Activated naive CD4-positive, alpha-beta T cell treated with anti-CD3 and anti-CD28 coated beads for 36 hours (primary cell): ENCODE data around the gene LRGUK. TPM values are rescaled to one million over a fixed set of nuclear protein-coding genes. Genes with fewer than 3 reads are reported as not detected.
"Not testable (repeated sequence)": the region's sequence is repeated elsewhere in the genome, so short reads cannot be mapped to it uniquely, and the experiment has no call there.

Experiments used
- CTCF ChIA-PET: fragments of 350-600 bp; sonication (Branson Sonifier 250); formaldehyde crosslinking; loops from one replicate; lab custom pipeline; 2021; ENCODE audit warnings: antibody characterized with exemption; lab: Charles Lee
- DNase-seq: peaks from one replicate; pipeline ENCODE4 v3.0.0-alpha.2; 2020
- H3K27ac Mint-ChIP-seq: one replicate; pipeline ENCODE4 v1.8.0; 2021; ENCODE audit warnings: mild to moderate bottlenecking, mixed read lengths
- H3K27me3 Mint-ChIP-seq: one replicate; pipeline ENCODE4 v1.8.0; 2021; ENCODE audit warnings: low read depth, mixed read lengths
- H3K36me3 Mint-ChIP-seq: one replicate; pipeline ENCODE4 v1.8.0; 2021; ENCODE audit warnings: low read depth, mixed read lengths
- H3K4me1 Mint-ChIP-seq: one replicate; pipeline ENCODE4 v1.8.0; 2021; ENCODE audit warnings: low read depth, mixed read lengths
- H3K4me3 Mint-ChIP-seq: one replicate; pipeline ENCODE4 v1.8.0; 2021; ENCODE audit warnings: mild to moderate bottlenecking, moderate library complexity, mixed read lengths
- H3K9me3 Mint-ChIP-seq: one replicate; pipeline ENCODE4 v1.8.0; 2021; ENCODE audit warnings: mixed read lengths
- intact Hi-C: fragments of 100-400 bp; cut with micrococcal nuclease; formaldehyde crosslinking; loops from one replicate; pipeline ENCODE4 v1.15.1; 2023
- total RNA-seq, 2 experiments: library from RNA; stranded (reverse); gene quantifications; one replicate each; pipeline ENCODE4 v1.2.3, GENCODE V29; 2021

The LRGUK gene
- total RNA-seq, 2 experiments from 2014 or later = 0.07 to 0.14 TPM

DNA sequence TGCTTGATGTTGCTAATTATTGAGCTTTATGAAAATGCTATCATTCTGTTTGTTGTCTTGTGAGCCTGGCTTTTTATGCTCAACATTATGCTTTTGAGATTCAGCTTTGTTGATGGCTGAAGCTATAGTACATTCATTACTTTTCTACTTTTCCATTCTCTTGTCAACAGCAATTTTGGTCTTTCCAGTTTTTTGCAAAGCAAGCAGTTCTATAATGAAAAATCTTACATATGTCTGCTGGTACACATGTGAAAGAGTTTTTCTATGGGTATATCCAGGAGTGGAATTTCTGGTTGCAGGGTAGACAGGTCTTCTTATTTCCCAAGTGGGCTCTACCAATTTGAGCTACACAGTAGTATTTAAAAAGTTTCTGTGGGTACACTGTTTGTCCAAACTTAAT lies 152.8 kb downstream of the LRGUK start:
- Mint-ChIP-seq H3K27ac (no peak overlapping the region), H3K4me3 (no peak overlapping the region), H3K9me3 (no peaks in the 10 kb centered on the region), H3K27me3 (peaks cover 26% of the 10 kb centered on the region), H3K36me3 (no peaks in the 10 kb centered on the region), H3K4me1 (no peaks in the 10 kb centered on the region)
- CTCF ChIA-PET = no interaction called here
- DNase-seq = no peak
- intact Hi-C loops = no loop called here

DNA sequence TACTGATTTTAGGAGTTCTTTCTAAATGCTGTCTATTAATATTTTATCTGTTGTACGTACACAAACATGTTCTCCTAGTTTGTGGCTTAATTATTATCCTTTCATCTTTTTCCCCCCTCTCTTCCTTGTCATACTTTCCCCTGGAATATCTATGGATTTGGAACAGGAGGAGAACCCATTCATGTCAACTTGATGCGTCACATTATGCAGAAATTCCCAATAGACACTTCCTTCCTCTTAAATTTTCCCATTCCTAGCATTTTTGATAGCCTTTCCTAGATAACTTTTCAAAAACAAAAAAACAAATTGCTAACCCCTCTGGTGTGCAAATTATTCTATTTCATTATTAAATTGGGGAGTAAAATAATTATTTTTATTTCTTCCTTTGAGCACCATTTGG lies 153.4 kb downstream of the LRGUK start:
- no peak overlapping the region for H3K27ac Mint-ChIP-seq
- DNase-seq = no peak
- H3K36me3 Mint-ChIP-seq = no peaks in the 10 kb centered on the region
- H3K27me3 Mint-ChIP-seq = peaks cover 26% of the 10 kb centered on the region
- no peaks in the 10 kb centered on the region for H3K4me1 Mint-ChIP-seq
- H3K9me3 Mint-ChIP-seq = no peaks in the 10 kb centered on the region
- CTCF ChIA-PET = no interaction called here
- intact Hi-C loops = no loop called here
- no peak overlapping the region for H3K4me3 Mint-ChIP-seq

DNA sequence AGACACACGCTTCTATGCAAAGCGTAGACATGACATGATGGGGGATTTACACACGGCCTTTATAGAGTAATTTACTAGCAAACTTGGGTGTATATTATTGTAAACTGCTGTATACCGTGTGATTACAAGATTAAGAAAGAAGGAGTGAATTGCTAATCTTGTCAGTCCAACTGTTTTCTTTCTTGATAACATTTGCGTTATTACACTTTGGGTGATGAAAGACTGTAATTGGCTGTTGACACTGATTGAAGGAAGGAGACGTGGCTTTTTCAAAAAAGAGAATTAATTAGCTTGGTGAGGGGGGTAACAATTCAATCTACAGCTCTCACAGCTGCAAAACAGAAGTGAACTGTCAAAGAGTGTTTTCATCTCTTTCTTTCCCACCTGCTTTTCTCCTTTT lies 156.9 kb downstream of the LRGUK start:
- peaks cover 12% of the 10 kb centered on the region for H3K27me3 Mint-ChIP-seq
- no peaks in the 10 kb centered on the region for H3K4me1 Mint-ChIP-seq
- no peaks in the 10 kb centered on the region for H3K36me3 Mint-ChIP-seq
- H3K4me3 Mint-ChIP-seq = no peak overlapping the region
- CTCF ChIA-PET = no interaction called here
- no peak overlapping the region for H3K27ac Mint-ChIP-seq
- intact Hi-C loops = no loop called here
- DNase-seq = no peak
- H3K9me3 Mint-ChIP-seq = no peaks in the 10 kb centered on the region

DNA sequence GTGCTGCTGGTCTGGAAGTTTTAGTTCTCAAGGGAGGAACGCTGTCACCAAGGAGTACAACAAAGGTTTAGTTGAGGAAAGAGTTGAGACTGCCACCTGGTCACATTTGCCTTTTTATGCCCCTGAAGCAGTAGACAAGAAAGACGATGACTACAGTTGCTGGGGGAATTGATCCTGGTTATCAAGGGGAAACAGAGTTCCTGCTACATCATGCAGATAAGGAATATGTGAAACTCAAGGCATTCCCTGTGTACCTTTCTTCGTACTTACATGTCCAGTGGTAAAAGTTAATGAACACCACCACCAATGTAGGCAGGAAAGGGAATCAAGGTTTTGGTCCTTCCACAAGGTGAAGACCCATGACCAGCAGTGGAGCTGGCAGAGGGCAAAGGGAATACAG lies 157.8 kb downstream of the LRGUK start:
- DNase-seq = no peak
- Mint-ChIP-seq H3K4me3 (no peak overlapping the region), H3K4me1 (no peaks in the 10 kb centered on the region), H3K27ac (no peak overlapping the region), H3K27me3 (peaks cover 12% of the 10 kb centered on the region), H3K9me3 (no peaks in the 10 kb centered on the region), H3K36me3 (no peaks in the 10 kb centered on the region)
- CTCF ChIA-PET = no interaction called here
- intact Hi-C loops = no loop called here

DNA sequence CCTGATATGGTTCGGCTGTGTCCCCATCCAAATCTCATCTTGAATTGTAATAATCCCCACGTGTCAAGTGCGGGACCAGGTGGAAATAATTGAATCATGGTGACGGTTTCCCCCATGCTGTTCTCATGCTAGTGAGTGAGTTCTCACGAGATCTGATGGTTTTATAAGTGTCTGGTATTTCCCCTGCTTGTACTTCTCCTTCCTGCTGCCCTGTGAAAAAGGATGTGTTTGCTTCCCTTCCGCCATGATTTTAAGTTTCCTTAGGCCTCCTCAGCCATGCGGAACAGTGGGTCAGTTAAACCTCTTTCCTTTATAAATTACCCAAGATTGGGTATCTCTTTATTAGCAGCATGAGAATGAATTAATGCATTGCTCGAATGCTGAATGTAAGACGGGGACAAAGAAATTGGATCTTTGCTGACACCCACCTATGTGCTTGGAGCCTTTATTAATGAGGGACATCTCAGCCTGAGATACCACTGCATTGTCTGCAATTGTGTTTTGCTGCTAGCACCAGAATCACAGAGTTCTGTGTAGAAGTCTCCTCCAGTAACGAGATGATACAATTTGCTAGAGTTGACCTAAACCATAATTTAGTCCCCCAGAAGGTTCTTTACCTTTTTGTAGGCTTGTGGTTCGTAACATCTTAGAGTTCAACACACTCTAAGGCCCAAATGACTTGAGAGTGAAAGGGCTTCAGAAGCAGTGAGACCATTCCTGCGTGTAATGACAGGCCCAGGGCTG lies 160.9 kb downstream of the LRGUK start:
- H3K4me3 Mint-ChIP-seq = no peak overlapping the region
- no peak for DNase-seq
- intact Hi-C loops = no loop called here
- H3K36me3 Mint-ChIP-seq = peaks cover 1% of the 10 kb centered on the region
- no peaks in the 10 kb centered on the region for H3K27me3 Mint-ChIP-seq
- H3K9me3 Mint-ChIP-seq = no peaks in the 10 kb centered on the region
- CTCF ChIA-PET = no interaction called here
- no peaks in the 10 kb centered on the region for H3K4me1 Mint-ChIP-seq
- no peak overlapping the region for H3K27ac Mint-ChIP-seq

DNA sequence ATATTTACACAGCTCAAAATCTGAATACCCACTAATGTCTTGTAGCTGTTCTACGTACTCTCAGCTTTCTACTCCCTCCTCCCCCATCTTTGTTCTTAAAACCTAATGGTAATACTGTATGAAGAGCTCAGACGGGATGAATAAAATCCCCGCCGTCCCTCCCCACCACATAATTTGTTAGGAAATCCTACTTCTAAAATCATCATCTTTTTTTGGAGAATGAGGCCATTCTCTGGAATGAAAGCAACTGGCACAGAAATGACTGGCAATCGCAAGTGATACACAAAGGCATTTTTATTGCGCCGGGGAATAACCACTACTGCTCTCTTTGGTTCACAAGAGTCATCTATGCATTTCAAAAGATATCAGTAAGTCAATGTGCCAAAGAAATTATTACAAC lies 162.3 kb downstream of the LRGUK start:
- no peak overlapping the region for H3K4me3 Mint-ChIP-seq
- H3K27ac Mint-ChIP-seq = no peak overlapping the region
- H3K36me3 Mint-ChIP-seq = peaks cover 8% of the 10 kb centered on the region
- CTCF ChIA-PET = interaction anchor here (0.6 kb wide), 1 partner anchor 685 kb away, joined by 5 read pairs; no protein-coding TSS in a partner anchor
- intact Hi-C loops = no loop called here
- no peaks in the 10 kb centered on the region for H3K27me3 Mint-ChIP-seq
- DNase-seq = no peak
- no peaks in the 10 kb centered on the region for H3K4me1 Mint-ChIP-seq
- no peaks in the 10 kb centered on the region for H3K9me3 Mint-ChIP-seq

DNA sequence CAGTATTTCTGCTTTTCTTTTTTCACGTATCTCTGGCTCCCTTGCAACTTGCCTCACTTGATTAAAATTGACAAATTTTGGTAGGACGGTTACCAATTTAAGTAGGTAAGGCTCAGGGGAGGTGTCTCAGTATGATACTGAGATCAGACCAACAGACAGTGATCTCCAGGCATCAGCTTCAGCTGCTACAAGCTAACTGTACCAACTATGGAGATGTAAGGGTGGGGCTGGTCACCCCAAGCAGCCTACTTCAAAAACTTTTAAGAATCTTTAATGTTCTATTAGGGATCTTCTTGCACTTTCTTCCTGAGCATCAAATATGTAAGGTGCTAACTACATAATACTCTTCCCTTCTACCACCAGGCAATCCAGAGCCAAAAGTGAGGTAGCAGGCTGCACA lies 162.7 kb downstream of the LRGUK start:
- Mint-ChIP-seq H3K4me1 (no peaks in the 10 kb centered on the region), H3K36me3 (peaks cover 13% of the 10 kb centered on the region), H3K27me3 (no peaks in the 10 kb centered on the region), H3K4me3 (no peak overlapping the region), H3K9me3 (no peaks in the 10 kb centered on the region), H3K27ac (no peak overlapping the region)
- CTCF ChIA-PET = no interaction called here
- intact Hi-C loops = no loop called here
- DNase-seq = no peak

DNA sequence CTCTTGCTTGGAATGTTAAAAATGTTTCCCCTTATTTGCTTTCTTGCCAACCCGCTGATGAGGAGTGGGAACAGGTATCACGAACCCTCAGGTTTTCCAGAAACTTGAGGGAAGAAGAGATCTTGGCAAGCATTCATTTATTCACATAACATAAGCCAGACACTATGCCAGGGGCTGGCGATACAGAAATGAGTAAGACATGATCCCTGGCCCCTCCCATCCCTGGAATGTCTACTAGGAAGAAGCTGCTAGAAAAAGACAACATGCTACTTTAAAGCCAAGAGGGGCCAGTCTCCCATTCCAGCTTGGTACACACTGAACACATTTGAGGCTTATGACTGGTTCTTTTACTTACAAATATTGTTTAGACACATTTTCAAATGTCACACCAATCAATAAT lies 163.1 kb downstream of the LRGUK start:
- Mint-ChIP-seq H3K4me1 (no peaks in the 10 kb centered on the region), H3K36me3 (peaks cover 17% of the 10 kb centered on the region), H3K9me3 (no peaks in the 10 kb centered on the region), H3K27ac (no peak overlapping the region), H3K27me3 (no peaks in the 10 kb centered on the region), H3K4me3 (no peak overlapping the region)
- intact Hi-C loops = no loop called here
- CTCF ChIA-PET = no interaction called here
- DNase-seq = no peak

DNA sequence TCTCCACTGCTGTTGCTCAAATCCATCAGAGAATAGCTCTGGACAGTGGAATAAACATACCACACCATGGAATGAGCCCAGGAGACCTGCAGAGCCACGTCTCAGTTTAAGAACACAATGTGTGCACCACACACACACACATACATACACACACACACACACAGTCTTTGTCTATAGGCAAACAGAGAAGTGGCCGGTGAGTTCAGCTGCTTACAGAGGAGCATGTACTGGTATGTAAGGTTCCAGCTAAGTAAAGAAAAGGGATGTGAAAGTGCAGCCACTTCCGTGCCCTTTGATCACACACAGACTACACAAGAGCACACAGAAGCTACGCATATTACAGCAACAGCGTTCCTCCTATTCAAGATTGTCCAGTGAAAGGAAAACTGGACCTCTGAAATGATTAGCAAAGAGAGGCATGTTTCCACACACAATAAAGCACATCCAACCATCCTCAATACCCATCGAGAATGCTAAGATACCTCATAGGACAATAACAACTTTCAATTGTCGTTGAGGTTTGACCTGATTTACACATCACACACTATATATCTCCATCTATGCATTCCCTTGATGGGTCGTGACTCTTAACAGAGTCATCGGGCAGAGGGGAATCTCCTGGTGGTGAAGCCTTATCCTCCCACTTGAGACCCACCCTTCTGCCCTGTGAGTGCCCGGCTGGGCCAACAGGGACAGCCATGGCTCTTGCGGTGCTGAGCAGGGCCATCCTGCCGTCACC lies 166.0 kb downstream of the LRGUK start:
- Mint-ChIP-seq H3K36me3 (peaks cover 26% of the 10 kb centered on the region), H3K9me3 (no peaks in the 10 kb centered on the region), H3K4me1 (no peaks in the 10 kb centered on the region), H3K4me3 (no peak overlapping the region), H3K27ac (no peak overlapping the region), H3K27me3 (no peaks in the 10 kb centered on the region)
- DNase-seq = no peak
- CTCF ChIA-PET = interaction anchor here (1.1 kb wide), 1 partner anchor 65 kb away, joined by 3 read pairs; no protein-coding TSS in a partner anchor
- intact Hi-C loops = no loop called here

DNA sequence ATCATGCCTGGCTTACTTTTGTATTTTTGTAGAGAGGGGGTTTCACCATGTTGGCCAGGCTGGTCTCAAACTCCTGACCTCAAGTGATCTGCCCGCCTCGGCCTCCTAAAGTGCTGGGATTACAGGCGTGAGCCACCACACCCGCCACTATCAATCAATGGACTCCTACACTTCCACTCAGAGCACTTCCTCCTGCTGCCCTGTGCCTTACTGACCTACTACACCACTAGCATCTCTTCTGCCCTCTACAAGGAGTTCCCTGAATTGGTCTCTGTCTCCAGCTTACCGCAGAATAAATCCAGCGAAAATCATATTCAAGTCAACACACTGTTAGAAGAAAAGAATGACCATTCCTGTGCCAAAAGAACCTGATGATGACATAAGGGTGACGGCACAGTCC lies 168.8 kb downstream of the LRGUK start:
- H3K27me3 Mint-ChIP-seq, intact Hi-C loops, H3K9me3 Mint-ChIP-seq, DNase-seq, H3K27ac Mint-ChIP-seq, H3K4me1 Mint-ChIP-seq, H3K4me3 Mint-ChIP-seq: not testable (repeated sequence)
- CTCF ChIA-PET = interaction anchor here (0.7 kb wide), 1 partner anchor 707 kb away, joined by 3 read pairs; no protein-coding TSS in a partner anchor
- H3K36me3 Mint-ChIP-seq = peaks cover 38% of the 10 kb centered on the region

DNA sequence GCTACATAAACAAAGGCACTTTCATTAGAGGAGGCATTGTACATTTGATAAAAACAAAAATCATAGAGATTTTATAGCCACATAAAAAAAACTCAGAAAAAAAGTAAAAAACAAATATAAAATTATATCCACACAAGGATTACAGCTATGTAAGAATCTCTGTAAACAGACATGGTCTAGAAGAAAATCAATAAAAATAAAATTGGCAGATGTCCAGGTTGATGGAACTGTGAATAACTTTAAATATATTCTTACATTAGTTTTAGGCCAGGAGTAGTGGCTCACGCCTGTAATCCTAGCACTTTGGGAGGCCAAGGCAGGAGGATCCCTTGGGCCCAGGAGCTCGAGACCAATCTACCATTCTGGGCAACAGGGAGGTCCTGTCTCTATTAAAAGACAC lies 170.3 kb downstream of the LRGUK start:
- Mint-ChIP-seq H3K4me3 (no peak overlapping the region), H3K27me3 (no peaks in the 10 kb centered on the region), H3K27ac (no peak overlapping the region), H3K4me1 (no peaks in the 10 kb centered on the region), H3K36me3 (peaks cover 46% of the 10 kb centered on the region), H3K9me3 (no peaks in the 10 kb centered on the region)
- no peak for DNase-seq
- intact Hi-C loops = no loop called here
- CTCF ChIA-PET = no interaction called here

DNA sequence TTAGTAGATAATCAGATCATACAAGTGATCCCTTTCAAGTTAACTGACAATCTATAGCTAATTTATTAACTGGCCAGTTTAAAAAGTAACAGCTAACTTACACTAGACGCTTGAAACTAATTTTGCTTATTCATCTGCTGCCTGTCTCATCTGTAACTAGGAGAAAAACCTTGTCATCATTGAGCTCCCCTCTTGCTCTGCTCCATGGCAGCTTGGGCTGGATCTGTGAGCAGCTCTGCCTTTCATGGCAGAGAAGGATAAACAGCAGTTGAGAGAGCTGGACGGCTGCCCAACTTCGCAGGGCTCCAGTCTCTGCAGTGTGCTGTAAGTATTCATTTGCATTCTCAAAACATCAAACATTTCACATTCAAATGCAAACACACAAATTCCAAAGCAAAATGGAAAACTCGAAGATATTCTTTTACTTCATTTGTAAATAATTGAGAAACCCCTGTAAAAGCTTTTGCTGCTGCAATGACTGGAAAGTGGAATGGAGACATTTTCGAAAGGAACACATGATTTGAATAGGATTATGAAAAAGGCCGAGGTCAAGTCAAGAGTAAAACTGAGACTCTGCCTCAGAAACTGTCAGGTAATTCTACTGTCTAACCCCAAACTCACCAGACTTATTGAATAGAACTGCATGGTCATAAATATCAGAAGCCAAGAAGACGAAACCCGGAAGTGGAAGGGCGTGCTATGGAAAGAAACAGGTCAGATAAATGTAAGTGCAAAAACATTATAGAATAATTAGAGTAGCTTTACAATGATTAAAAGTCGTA lies 172.0 kb downstream of the LRGUK start:
- Mint-ChIP-seq H3K9me3 (no peaks in the 10 kb centered on the region), H3K27me3 (no peaks in the 10 kb centered on the region), H3K36me3 (peaks cover 49% of the 10 kb centered on the region), H3K27ac (no peak overlapping the region), H3K4me1 (no peaks in the 10 kb centered on the region), H3K4me3 (no peak overlapping the region)
- CTCF ChIA-PET = no interaction called here
- no peak for DNase-seq
- intact Hi-C loops = no loop called here
